ENCODE results near the gene RPIA.

Gene RPIA

DNA sequence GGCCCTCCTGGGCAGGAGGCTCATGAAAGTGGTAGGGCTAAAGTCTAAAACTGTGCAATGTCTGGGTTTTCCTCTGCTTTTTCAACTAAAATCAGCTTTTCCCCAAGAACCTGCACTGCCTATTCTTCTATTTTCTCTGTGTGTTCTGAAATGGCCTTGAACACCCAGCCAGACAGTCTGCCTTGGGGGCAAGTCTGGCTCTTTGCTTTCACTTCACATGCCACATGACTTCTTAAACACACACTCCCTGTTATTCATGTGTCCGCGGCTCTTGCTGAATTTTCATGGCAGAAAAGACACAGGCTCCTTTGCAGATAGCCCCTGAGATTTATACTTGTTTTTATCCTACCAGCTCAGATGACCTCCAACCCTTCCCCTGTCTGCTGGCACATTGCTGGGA lies 10.6 kb upstream of the RPIA start:
- in situ Hi-C loops (cut with HindIII; ENCODE audit: low pct_ligation_motif_present, low pct_unique_long_range_greater_than_20kb, low sequenced_read_pairs) = no loop called here
- no peak for DNase-seq

DNA sequence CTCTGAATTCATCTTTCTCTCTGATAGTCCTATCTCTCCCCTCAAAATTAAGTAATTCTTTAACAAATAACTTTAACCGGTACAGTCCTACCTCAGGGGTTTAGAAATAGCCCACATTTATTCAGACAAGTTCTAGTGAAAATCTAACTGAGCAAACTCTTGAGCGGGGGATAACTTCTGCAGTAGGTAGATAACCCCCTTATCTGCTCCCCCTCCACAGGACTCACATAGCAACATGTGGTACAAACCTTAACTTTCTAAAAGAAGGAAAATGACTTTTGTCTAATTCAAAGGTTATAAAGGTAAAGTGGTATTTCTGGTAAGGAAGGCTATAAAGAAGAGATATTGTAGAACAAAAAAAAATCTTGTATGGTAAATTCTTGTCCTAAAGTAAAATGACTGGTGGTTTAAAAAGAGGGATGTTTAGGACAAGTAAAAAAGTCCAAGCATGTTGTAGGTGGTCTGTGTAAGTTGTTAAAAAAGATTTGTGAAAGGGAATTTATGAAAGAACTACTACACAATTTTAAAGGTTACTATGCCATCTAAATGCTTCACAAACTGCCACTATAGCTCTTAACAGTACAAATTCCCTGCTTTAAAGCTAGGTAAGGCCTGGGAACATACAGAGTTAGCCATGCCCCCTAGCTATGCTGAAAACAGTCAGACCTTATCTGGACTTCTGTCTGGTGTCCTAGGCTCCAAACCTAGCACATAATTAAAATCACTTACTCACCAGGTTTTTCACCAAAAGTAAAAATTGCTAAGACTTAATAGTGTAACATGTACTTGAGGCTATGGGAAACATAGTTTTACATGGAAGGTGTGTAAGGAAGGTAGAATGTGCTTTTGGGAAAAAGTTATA lies 8.1 kb upstream of the RPIA start:
- peak; percentile 10 for DNase-seq
- in situ Hi-C loops (cut with HindIII; ENCODE audit: low pct_ligation_motif_present, low pct_unique_long_range_greater_than_20kb, low sequenced_read_pairs) = no loop called here

DNA sequence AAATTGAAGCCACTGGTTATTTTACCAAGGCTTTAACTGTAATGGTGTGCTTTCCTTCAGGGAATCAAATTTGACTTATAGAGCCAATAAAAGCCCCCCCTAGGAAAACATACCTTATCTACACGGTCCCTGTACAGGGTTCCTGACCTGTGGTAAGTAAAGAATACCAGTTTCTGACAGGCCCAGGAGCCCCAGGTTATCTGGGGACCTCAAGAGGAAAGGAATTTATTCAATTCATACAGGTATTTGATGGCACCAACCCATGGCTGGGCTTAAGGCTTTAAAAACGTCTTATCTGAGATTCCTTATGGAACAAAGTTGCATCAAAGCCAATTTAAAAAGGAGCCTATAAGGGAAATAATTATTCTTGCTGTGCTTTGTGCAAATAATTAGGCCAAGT lies 7.0 kb upstream of the RPIA start:
- in situ Hi-C loops (cut with HindIII; ENCODE audit: low pct_ligation_motif_present, low pct_unique_long_range_greater_than_20kb, low sequenced_read_pairs) = no loop called here
- DNase-seq = no peak

DNA sequence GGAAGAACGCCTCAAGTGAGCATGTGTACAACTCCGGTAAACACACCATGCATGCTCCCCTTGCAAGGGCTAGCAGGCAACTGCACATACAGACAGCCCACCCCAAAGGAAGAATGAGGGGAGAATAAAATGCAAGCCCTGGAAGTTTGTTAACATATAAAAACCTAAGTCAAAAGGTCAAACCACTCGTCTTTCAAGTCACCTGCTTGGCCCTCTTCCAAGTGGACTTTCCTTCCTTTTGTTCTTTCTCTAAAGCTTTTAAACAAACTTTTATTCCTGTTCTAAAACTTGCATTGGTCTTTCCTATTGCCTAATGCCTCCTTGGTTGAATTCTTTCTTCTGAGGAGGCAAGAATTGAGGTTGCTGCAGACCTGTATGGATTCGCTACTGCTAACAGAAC lies 5.2 kb upstream of the RPIA start:
- in situ Hi-C loops (cut with HindIII; ENCODE audit: low pct_ligation_motif_present, low pct_unique_long_range_greater_than_20kb, low sequenced_read_pairs) = no loop called here

DNA sequence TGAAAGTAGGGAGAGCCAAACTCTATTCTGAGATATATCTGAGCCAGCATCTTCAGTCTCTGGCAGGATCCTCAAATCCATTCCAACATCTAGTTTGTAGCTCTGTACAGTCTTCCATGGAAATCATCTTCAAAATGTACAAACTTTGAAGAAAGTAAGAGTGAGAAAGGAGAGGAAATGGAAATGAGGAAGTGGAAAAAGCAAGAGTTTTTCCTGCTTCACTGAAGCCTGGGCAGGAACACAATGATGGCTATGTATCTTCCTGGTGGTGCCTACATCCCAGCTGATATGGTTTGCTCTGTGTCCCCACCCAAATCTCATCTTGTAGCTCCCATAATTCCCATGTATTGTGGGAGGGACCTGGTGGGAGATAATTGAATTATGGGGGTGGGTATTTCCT lies 4.1 kb upstream of the RPIA start:
- in situ Hi-C loops (cut with HindIII; ENCODE audit: low pct_ligation_motif_present, low pct_unique_long_range_greater_than_20kb, low sequenced_read_pairs) = no loop called here
- no peak for DNase-seq

More for the DNA sequence above, 5.2 kb upstream of the RPIA start:
- DNase-seq = no peak

DNA sequence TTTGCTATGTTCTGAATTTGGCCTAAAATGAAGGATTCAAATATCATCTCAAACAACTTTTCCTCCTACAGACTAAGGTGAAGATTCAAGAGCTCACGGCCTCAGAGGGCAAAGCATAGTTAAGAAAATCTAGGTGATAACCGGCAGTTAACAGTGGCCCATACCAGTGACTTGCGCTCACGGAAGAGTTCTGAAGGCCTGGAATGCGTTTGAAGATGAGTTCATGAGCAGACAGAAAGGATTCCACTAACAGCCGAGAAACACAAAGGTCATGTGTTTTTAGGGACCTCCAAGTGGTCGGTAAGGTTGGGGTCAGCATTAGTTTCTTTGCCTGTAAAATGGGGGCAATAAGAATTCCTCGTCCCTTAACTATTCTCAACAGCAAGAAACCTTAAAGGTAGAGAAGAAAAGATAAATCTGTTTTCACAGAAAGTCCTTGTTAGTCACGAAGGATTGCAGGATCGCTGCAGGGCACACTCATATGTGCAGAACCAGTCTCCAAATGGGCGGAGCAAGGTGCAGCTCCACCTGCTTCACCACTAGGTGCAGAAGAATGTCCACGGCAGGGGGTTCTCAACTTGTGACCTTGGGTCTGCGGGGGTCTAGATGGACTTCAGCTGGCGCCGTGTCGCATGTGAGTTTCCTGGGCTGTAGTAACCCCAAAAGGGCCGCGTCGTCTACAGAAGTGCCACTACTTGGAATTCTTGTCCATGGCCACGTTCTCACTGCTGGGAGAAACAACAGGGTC lies 708 bp upstream of the RPIA start:
- DNase-seq = peak; percentile 48
- in situ Hi-C loops (cut with HindIII; ENCODE audit: low pct_ligation_motif_present, low pct_unique_long_range_greater_than_20kb, low sequenced_read_pairs) = no loop called here

DNA sequence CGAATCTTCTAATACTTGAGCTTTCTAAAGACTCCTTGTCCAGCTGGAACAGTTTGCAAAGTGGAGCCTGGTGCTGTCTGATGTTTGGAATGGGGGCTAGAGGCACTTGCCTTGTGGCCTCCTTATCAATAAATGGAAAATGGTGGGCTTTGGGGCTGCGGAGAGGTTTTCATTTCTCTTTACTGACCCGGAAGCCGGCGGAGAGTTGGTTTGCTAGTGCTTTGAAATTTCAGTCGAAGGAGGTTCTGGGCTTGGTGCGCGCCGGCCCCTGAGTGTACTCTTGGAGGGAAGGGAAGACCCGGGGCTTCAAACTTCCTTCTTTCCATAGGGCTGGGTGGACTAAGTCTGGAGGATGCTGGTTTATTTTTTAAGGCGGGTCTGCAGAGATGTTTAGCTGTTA lies 714 bp downstream of the RPIA start:
- in situ Hi-C loops (cut with HindIII; ENCODE audit: low pct_ligation_motif_present, low pct_unique_long_range_greater_than_20kb, low sequenced_read_pairs) = no loop called here
- DNase-seq = peak; percentile 33

DNA sequence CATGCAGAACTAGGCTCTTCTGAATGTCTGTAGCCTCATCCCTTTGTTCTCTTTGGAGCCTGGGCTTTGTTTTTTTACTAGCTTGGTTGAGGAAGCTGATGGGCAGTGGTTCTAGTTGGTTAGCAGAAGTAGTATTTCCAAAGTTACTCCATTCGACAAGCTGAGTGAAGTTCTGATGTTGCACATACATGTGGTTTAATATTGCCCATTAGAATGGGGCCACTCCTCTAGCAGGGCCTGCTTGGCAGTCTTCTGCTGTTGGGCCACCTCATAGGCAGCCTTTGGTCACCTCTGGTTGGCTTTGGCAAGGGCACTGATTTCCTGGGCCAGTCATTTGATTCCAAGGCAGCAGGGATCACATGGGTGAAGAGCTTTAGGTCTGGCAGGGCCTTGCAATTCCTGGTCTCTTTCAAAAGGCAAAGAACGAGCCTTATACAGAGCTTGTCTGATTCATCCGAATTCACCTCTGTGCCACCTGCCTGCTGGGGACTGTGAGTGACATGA lies 2.5 kb downstream of the RPIA start:
- in situ Hi-C loops (cut with HindIII; ENCODE audit: low pct_ligation_motif_present, low pct_unique_long_range_greater_than_20kb, low sequenced_read_pairs) = no loop called here
- DNase-seq = no peak

DNA sequence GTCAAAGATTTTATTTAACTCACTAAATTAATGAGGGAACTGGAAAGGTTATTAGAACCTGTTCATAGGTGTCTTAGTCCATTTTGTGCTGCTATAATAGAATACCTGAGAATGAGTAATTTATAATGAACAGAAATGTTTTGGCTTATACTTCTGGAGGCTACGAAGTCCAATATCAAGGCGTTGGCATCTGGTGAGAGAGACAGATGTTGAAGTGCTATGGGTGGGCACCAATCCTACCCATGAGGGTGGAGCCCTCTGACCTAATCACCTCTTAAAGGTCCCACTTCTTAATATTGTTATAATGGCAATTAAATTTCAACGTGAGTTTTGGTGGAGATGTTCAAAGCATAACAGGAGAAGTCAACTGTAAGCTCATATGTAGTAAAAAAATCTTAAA lies 5.1 kb downstream of the RPIA start:
- in situ Hi-C loops (cut with HindIII; ENCODE audit: low pct_ligation_motif_present, low pct_unique_long_range_greater_than_20kb, low sequenced_read_pairs) = no loop called here
- no peak for DNase-seq

DNA sequence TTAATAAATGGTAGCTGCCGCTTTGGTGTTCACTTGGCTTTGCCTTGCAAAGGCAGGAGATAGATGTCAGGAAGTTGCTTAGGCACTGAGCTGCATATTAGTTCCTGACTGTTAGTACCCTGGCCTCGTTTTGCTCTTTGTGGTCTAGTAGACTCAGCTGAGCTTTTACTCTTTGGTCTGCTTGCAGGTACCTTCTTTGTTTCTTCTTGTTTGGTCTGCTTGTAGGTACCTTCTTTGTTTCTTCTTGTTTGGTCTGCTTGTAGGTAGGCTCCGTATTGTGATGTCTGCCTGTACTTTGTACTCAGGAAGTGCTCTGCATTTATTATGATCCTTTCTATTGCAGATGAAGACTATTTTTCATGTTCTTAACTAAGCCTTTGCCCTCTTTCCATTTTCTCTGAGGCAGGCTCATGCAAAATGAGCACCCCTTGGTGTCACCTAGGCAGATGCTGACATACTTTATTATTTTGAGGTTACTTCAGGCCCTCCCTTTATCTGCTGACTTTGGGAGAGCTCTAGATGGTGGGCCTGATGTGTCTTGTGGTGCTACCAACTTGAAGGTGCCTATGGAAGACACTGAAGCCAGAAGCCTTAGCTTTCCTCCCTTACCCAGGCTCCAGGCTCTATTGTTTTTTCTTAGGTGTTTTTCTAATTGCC lies 6.0 kb downstream of the RPIA start:
- no peak for DNase-seq
- in situ Hi-C loops (cut with HindIII; ENCODE audit: low pct_ligation_motif_present, low pct_unique_long_range_greater_than_20kb, low sequenced_read_pairs) = no loop called here

DNA sequence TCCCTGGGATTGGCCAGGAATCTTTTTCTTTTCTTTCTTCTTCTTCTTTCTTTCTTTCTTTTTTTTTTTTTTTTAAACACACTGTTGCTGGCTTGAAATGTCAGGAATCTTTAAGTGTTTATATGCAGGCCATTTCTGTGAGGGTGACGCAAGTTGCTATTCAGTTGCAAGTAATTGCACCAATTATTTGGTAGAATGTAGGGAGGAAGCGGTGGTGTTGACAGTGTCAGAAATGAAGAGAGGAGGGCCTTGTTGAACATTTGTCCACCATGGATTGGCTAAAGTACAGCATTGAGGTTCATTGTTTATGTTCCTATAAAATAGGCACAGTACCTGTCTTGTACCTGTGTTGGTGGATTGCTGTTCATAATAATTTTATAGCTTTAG lies 6.5 kb downstream of the RPIA start:
- no peak for DNase-seq
- in situ Hi-C loops (cut with HindIII; ENCODE audit: low pct_ligation_motif_present, low pct_unique_long_range_greater_than_20kb, low sequenced_read_pairs) = no loop called here

DNA sequence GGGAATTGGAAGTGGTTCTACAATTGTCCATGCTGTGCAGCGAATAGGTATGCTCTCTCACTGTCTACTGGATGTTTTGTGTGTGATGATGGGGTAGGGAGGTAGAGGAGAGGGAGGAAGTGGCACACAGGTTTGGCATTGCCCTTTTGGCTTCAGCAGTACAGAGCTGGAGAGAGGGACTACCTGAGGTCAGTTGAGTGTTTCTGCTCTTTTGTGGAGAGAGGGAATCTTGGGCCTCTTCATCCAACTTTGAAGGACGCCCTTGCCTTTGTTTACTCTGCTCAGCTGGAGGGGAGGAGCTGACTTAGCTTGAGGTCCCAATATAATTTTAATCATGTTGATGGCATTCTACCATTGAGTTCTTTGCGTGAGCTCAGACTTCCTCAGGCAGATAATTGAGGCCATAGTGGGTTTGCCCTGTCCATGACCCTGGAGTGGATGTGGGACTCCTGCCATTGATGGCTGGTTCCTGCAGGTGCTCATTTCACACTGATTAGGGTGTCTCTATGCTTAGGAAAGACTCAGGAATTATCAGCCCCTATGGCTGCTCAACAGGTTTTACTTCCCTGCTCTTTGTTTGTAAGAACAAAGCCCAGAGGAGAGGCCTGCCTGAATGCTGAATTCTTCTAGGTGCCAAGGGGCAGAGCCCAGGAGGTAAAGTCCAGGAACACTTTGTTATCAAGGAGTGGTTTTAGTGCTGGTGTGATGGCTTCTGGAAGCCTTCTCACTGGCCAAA lies 7.2 kb downstream of the RPIA start:
- DNase-seq = no peak
- in situ Hi-C loops (cut with HindIII; ENCODE audit: low pct_ligation_motif_present, low pct_unique_long_range_greater_than_20kb, low sequenced_read_pairs) = no loop called here

DNA sequence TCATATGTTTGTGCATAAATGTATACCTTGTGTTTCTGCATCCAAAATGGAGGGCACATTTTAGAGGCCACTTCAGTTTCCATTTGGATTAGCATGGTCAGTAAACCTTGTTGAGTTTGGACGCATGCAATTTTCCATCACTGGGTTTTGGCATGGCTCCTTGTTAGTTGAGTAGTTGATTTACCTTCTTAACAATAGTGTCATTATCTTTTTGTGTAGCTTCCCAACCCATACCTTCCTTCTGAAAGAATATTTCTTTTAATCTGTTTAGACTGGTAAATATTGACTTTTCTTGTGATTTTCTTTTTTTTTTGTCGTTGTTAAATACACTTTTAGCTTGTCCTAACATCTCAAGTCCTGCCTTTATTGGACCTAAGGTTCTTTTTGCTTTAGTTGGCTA lies 15.5 kb downstream of the RPIA start:
- DNase-seq = no peak
- in situ Hi-C loops (cut with HindIII; ENCODE audit: low pct_ligation_motif_present, low pct_unique_long_range_greater_than_20kb, low sequenced_read_pairs) = no loop called here

DNA sequence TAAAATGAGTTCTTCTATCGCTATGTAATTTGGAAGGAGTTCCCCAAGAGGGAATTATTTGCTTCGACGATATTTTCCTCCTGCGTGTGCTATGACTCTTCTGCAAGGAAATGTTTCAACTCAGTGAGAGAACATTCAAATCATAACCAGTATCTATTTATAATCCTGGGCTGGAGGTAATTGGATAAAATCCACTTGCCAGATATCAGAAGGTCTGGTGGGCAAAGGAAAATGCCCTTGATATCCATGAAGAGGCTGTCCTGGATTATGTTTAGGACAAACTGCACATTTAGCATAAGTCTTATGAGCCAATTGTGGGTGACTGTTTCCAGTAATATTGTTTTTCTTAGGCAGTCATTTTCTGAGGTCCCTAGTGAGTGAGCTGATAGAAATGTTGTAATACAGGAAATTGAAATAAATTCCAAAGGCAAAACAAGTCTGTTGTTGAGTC lies 17.7 kb downstream of the RPIA start:
- in situ Hi-C loops (cut with HindIII; ENCODE audit: low pct_ligation_motif_present, low pct_unique_long_range_greater_than_20kb, low sequenced_read_pairs) = no loop called here
- DNase-seq = no peak

DNA sequence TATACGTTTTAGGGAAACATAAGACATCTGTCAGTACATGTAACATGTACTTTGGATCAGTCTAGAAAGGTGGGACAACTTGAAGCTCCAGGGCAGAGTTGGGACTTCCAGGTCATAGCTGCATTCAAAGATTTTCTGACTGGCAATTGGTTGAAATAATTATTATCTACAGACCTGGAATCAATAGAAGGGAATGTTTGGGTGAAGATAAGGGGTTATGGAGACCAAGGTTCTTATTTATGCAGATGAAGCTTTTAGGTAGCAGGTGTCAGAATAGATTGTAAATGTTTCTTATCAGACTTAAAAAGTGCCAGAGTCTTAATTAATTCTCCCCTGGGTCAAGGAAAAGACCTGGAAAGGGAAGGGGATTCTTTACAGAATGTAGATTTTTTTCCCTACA lies 19.8 kb downstream of the RPIA start:
- no peak for DNase-seq
- in situ Hi-C loops (cut with HindIII; ENCODE audit: low pct_ligation_motif_present, low pct_unique_long_range_greater_than_20kb, low sequenced_read_pairs) = no loop called here

DNA sequence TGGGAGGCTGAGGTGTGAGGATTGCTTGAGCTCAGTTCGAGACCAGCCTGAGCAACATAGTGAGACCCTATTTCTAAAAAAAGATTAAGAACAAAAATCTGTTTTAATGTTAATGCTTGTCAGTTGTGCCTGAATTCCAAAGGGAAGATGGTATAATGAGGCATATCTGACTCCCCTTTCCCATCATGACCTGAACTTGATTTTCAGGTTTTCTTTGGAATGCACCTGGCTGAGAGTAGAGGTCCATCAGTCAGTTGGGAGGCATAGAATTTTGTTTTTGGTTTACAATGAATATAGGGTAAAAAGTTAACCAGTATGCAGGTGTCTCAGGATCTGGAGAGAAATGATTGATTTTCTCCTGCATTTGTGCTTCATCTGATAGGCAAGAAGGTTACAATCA lies 20.4 kb downstream of the RPIA start:
- in situ Hi-C loops (cut with HindIII; ENCODE audit: low pct_ligation_motif_present, low pct_unique_long_range_greater_than_20kb, low sequenced_read_pairs) = no loop called here
- no peak for DNase-seq

DNA sequence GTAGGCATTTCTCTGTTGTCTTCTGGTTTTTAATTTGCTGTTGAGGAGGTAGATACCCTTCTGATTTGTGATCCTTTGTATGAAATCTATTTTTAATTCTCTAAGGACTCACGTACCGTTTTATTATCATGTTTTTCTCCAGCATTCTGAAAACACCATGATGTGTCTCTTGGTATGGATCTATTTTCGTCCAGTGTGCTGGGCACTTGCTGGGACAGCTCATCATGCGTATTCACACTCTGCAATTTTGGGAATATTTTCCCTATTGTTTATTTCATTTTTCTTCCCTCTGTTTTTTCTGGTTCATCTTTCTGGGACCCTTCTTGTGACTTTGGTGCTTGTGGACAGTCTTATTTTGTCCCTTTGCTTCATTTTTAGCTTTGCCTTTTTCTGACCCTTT lies 21.9 kb downstream of the RPIA start:
- in situ Hi-C loops (cut with HindIII; ENCODE audit: low pct_ligation_motif_present, low pct_unique_long_range_greater_than_20kb, low sequenced_read_pairs) = no loop called here
- no peak for DNase-seq

DNA sequence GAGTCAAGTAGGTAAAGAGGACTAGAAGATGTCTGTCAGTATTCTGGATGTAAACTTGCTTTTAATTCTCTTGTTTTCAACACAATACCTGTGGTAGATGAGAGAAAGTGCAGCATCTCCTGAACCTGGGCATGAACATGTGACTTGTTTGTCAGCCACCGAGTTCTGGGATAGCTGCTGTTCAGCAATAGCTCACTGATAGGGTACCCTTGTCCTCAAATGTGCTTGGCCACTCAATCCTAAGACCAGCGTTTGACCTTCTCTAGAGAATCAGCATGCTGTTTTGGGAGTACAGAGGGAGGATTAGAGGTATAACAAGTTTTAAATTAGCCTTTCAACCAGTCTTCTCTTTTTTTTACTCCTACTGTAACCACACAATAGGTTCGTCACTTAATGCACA lies 23.2 kb downstream of the RPIA start:
- in situ Hi-C loops (cut with HindIII; ENCODE audit: low pct_ligation_motif_present, low pct_unique_long_range_greater_than_20kb, low sequenced_read_pairs) = no loop called here

DNA sequence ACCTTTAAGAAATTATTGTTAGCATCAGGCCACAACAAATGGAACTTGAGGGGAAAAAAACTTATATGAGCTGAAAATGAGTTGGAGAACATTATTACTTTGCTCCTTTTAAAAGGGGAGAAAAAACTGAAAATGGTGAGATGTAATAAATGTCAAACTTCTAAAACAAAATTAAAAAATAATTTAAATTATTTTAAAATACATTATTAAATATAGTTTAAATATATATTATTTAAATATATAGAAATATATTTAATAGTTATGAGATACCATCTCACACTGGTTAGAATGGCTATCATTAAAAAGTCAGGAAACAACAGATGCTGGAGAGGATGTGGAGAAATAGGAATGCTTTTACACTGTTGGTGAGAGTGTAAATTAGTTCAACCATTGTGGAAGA lies 28.9 kb downstream of the RPIA start:
- no peak for DNase-seq
- in situ Hi-C loops (cut with HindIII; ENCODE audit: low pct_ligation_motif_present, low pct_unique_long_range_greater_than_20kb, low sequenced_read_pairs) = no loop called here

More for the DNA sequence above, 23.2 kb downstream of the RPIA start:
- no peak for DNase-seq
